ENCODE results near the gene KCNT1. TPM values are rescaled to one million over a fixed set of nuclear protein-coding genes. Genes with fewer than 3 reads are reported as not detected.

Gene KCNT1
- total RNA-seq, 2 donors from 2014 or later: 0.48 TPM; not detected in 1

- H3K4me3 ChIP-seq: no peak overlapping the region
- no peaks in the 10 kb centered on the region for H3K4me1 ChIP-seq
- H3K9me3 ChIP-seq: peaks cover 4 to 10% of the 10 kb centered on the region in 2 donors
- H3K36me3 ChIP-seq: no peaks in the 10 kb centered on the region
- H3K27me3 ChIP-seq: no peaks in the 10 kb centered on the region
- no peak for DNase-seq (ENCODE audit: low spot score)
- no peak overlapping the region for H3K27ac ChIP-seq
- no peak for TF ChIP-seq CTCF (IDR thresholded peaks at IDR 0.05)
Observed at GRCh38 chr9:135761150-135761844, 59.3 kb downstream of the KCNT1 start.

- H3K4me3 ChIP-seq: no peak overlapping the region
- no peak for TF ChIP-seq CTCF (IDR thresholded peaks at IDR 0.05)
- H3K27ac ChIP-seq: no peak overlapping the region
- no peaks in the 10 kb centered on the region for H3K4me1 ChIP-seq
- H3K9me3 ChIP-seq: peaks cover 4 to 14% of the 10 kb centered on the region in 2 donors
- no peak for DNase-seq (ENCODE audit: low spot score)
- H3K36me3 ChIP-seq: no peaks in the 10 kb centered on the region
- no peaks in the 10 kb centered on the region for H3K27me3 ChIP-seq
Observed at GRCh38 chr9:135761845-135762168, 59.8 kb downstream of the KCNT1 start.

GRCh38 chr9:135762921-135763320 is 60.9 kb downstream of the KCNT1 start:
- DNase-seq (ENCODE audit: low spot score): no peak
- H3K27ac ChIP-seq: no peak overlapping the region
- no peak for TF ChIP-seq CTCF (IDR thresholded peaks at IDR 0.05)

GRCh38 chr9:135763716-135764446 is 61.9 kb downstream of the KCNT1 start:
- H3K9me3 ChIP-seq: peaks cover 4 to 14% of the 10 kb centered on the region in 2 donors
- no peak overlapping the region for H3K4me3 ChIP-seq
- no peak overlapping the region for H3K27ac ChIP-seq
- DNase-seq (ENCODE audit: low spot score): no peak
- no peak for TF ChIP-seq CTCF (IDR thresholded peaks at IDR 0.05)
- no peaks in the 10 kb centered on the region for H3K27me3 ChIP-seq
- no peaks in the 10 kb centered on the region for H3K4me1 ChIP-seq
- H3K36me3 ChIP-seq: no peaks in the 10 kb centered on the region

More at GRCh38 chr9:135762921-135763320, 60.9 kb downstream of the KCNT1 start:
- H3K9me3 ChIP-seq: peaks cover 4 to 14% of the 10 kb centered on the region in 2 donors
- H3K36me3 ChIP-seq: no peaks in the 10 kb centered on the region
- no peaks in the 10 kb centered on the region for H3K4me1 ChIP-seq
- no peak overlapping the region for H3K4me3 ChIP-seq
- H3K27me3 ChIP-seq: no peaks in the 10 kb centered on the region

GRCh38 chr9:135764731-135765130 is 62.7 kb downstream of the KCNT1 start:
- no peak overlapping the region for H3K4me3 ChIP-seq
- no peak for DNase-seq (ENCODE audit: low spot score)
- no peaks in the 10 kb centered on the region for H3K4me1 ChIP-seq
- peaks cover 4 to 14% of the 10 kb centered on the region in 2 donors for H3K9me3 ChIP-seq
- H3K27ac ChIP-seq: no peak overlapping the region
- H3K27me3 ChIP-seq: no peaks in the 10 kb centered on the region
- no peak for TF ChIP-seq CTCF (IDR thresholded peaks at IDR 0.05)
- H3K36me3 ChIP-seq: no peaks in the 10 kb centered on the region
